Activated T-cell treated with anti-CD3 and anti-CD28 coated beads, Interleukin-2, amount 50 U/mL, for 24 hours (primary cell): ENCODE results near the gene COPS7B.

ENCODE experiments used
- DNase-seq: peaks from one replicate; pipeline ENCODE4 v3.0.0-alpha.2; 2020
- H3K27ac Mint-ChIP-seq: 2 replicates; pipeline ENCODE4 v1.8.0; 2020; ENCODE audit warnings: mild to moderate bottlenecking, mixed read lengths
- H3K27me3 Mint-ChIP-seq: 2 replicates; pipeline ENCODE4 v1.8.0; 2020; ENCODE audit warnings: mixed read lengths
- H3K36me3 Mint-ChIP-seq: 2 replicates; pipeline ENCODE4 v1.8.0; 2020; ENCODE audit warnings: low read depth, mixed read lengths
- H3K4me1 Mint-ChIP-seq: 2 replicates; pipeline ENCODE4 v1.8.0; 2020; ENCODE audit warnings: low read depth, mixed read lengths
- H3K4me3 Mint-ChIP-seq: 2 replicates; pipeline ENCODE4 v1.8.0; 2020; ENCODE audit warnings: mild to moderate bottlenecking, moderate library complexity, mixed read lengths
- H3K9me3 Mint-ChIP-seq: 2 replicates; pipeline ENCODE4 v1.8.0; 2020; ENCODE audit warnings: mixed read lengths

Gene COPS7B

GRCh38 chr2:231816327-231817026, 30.2 kb downstream of the COPS7B start:
- H3K9me3 Mint-ChIP-seq, result peaks cover 2% of the 10 kb centered on the region

GRCh38 chr2:231819447-231820042, 33.3 kb downstream of the COPS7B start:
- Mint-ChIP-seq H3K4me3 (no peak overlapping the region), H3K9me3 (no peaks in the 10 kb centered on the region), H3K36me3 (peaks cover 10% of the 10 kb centered on the region), H3K4me1 (no peaks in the 10 kb centered on the region), H3K27me3 (peaks cover 4% of the 10 kb centered on the region), H3K27ac (no peak overlapping the region)
- DNase-seq, result no peak

More at GRCh38 chr2:231816327-231817026, 30.2 kb downstream of the COPS7B start:
- Mint-ChIP-seq H3K27me3 (peaks cover under 1% of the 10 kb centered on the region), H3K27ac (no peak overlapping the region), H3K4me3 (no peak overlapping the region), H3K36me3 (peaks cover 36% of the 10 kb centered on the region), H3K4me1 (no peaks in the 10 kb centered on the region)
- no peak for DNase-seq

GRCh38 chr2:231820786-231821303, 34.6 kb downstream of the COPS7B start:
- no peaks in the 10 kb centered on the region for H3K4me1 Mint-ChIP-seq
- no peak overlapping the region for H3K4me3 Mint-ChIP-seq

GRCh38 chr2:231821908-231822307, 35.7 kb downstream of the COPS7B start:
- H3K4me3 Mint-ChIP-seq, result no peak overlapping the region
- no peak for DNase-seq
- no peaks in the 10 kb centered on the region for H3K9me3 Mint-ChIP-seq
- peaks cover 4% of the 10 kb centered on the region for H3K27me3 Mint-ChIP-seq
- H3K27ac Mint-ChIP-seq, result no peak overlapping the region
- H3K4me1 Mint-ChIP-seq, result no peaks in the 10 kb centered on the region
- no peaks in the 10 kb centered on the region for H3K36me3 Mint-ChIP-seq

More at GRCh38 chr2:231820786-231821303, 34.6 kb downstream of the COPS7B start:
- H3K36me3 Mint-ChIP-seq, result peaks cover 5% of the 10 kb centered on the region
- H3K9me3 Mint-ChIP-seq, result no peaks in the 10 kb centered on the region
- peaks cover 4% of the 10 kb centered on the region for H3K27me3 Mint-ChIP-seq
- H3K27ac Mint-ChIP-seq, result no peak overlapping the region
- no peak for DNase-seq

GRCh38 chr2:231853105-231853504, 66.9 kb downstream of the COPS7B start:
- H3K27ac Mint-ChIP-seq, result no peak overlapping the region
- H3K4me1 Mint-ChIP-seq, result peaks cover 2% of the 10 kb centered on the region
- H3K4me3 Mint-ChIP-seq, result no peak overlapping the region
- H3K9me3 Mint-ChIP-seq, result no peaks in the 10 kb centered on the region
- peaks cover 17% of the 10 kb centered on the region for H3K27me3 Mint-ChIP-seq
- no peak for DNase-seq
- no peaks in the 10 kb centered on the region for H3K36me3 Mint-ChIP-seq

- H3K27me3 Mint-ChIP-seq, result peaks cover 17% of the 10 kb centered on the region
- H3K4me1 Mint-ChIP-seq, result peaks cover 2% of the 10 kb centered on the region
- H3K4me3 Mint-ChIP-seq, result no peak overlapping the region
- no peak for DNase-seq
- H3K9me3 Mint-ChIP-seq, result no peaks in the 10 kb centered on the region
- no peak overlapping the region for H3K27ac Mint-ChIP-seq
- H3K36me3 Mint-ChIP-seq, result no peaks in the 10 kb centered on the region
These were observed 68.4 kb downstream of the COPS7B start for GRCh38 chr2:231854616-231855125.

- DNase-seq, result no peak
- H3K27me3 Mint-ChIP-seq, result peaks cover 4% of the 10 kb centered on the region
- H3K4me1 Mint-ChIP-seq, result peaks cover 2% of the 10 kb centered on the region
- H3K36me3 Mint-ChIP-seq, result no peaks in the 10 kb centered on the region
- H3K27ac Mint-ChIP-seq, result no peak overlapping the region
- H3K9me3 Mint-ChIP-seq, result no peaks in the 10 kb centered on the region
- no peak overlapping the region for H3K4me3 Mint-ChIP-seq
These were observed 70.7 kb downstream of the COPS7B start for GRCh38 chr2:231856959-231857358.
